Measurements from ENCODE around the gene JUN.

JUN gene

GRCh38 chr1:58816072-58816746 lies 32.4 kb upstream of the JUN start:
- peak; percentile 79 for DNase-seq (ENCODE audit: extremely low spot score)
- ChIA-PET POLR2A (interaction anchor here (1.0 kb wide), 1 partner anchor 32 kb away, joined by 5 read pairs; the partner anchor contains the start of gene JUN), CTCF (no interaction called here)
- no peak for TF ChIP-seq ZNF384 (IDR thresholded peaks at IDR 0.05)
- TF ChIP-seq ELF4 (IDR thresholded peaks at IDR 0.05), result peak; percentile 47; the same call in 1 of the 2 replicates

DNA sequence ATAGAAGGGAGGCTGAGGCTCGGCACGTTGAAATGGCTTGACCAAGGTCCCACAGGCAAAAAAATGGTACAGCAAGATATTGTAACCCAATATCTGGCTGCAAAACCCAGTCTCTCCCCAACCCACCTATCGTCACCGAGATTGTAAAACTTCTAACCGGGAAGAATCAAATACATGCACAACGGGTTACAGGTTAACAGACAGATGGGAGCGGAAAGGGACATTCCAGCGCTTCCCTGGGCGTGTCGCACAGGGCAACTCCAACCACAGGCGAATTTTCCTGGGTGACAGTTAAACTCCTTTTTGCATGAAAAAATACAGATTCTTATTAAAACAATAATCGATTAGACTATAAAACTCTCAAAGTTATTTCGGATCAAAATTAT lies 31.8 kb upstream of the JUN start:
- POLR2A ChIA-PET, result no interaction called here
- DNase-seq (ENCODE audit: extremely low spot score), result peak; percentile 53
- TF ChIP-seq TARDBP (IDR thresholded peaks at IDR 0.05) (no peak), L3MBTL2 (conservative IDR thresholded peaks at IDR 0.05) (no peak), SUZ12 (IDR thresholded peaks at IDR 0.05) (no peak), ARNT (IDR thresholded peaks at IDR 0.05) (no peak), LEF1 (IDR thresholded peaks at IDR 0.05; ENCODE audit: borderline replicate concordance) (no peak), ZNF384 (IDR thresholded peaks at IDR 0.05) (no peak), SP1 (IDR thresholded peaks at IDR 0.05) (no peak), FOXK2 (IDR thresholded peaks at IDR 0.05) (no peak), BHLHE40 (IDR thresholded peaks at IDR 0.05; ENCODE audit: borderline replicate concordance) (no peak), FOXM1 (IDR thresholded peaks at IDR 0.05; ENCODE audit: borderline replicate concordance) (no peak), NFRKB (IDR thresholded peaks at IDR 0.05) (no peak), FOXA1 (IDR thresholded peaks at IDR 0.05) (no peak), ELF4 (IDR thresholded peaks at IDR 0.05) (no peak)
- CTCF ChIA-PET, result no interaction called here

- DNase-seq (ENCODE audit: extremely low spot score), result peak; percentile 80
Measured at GRCh38 chr1:58815069-58815685, 31.3 kb upstream of the JUN start.

DNA sequence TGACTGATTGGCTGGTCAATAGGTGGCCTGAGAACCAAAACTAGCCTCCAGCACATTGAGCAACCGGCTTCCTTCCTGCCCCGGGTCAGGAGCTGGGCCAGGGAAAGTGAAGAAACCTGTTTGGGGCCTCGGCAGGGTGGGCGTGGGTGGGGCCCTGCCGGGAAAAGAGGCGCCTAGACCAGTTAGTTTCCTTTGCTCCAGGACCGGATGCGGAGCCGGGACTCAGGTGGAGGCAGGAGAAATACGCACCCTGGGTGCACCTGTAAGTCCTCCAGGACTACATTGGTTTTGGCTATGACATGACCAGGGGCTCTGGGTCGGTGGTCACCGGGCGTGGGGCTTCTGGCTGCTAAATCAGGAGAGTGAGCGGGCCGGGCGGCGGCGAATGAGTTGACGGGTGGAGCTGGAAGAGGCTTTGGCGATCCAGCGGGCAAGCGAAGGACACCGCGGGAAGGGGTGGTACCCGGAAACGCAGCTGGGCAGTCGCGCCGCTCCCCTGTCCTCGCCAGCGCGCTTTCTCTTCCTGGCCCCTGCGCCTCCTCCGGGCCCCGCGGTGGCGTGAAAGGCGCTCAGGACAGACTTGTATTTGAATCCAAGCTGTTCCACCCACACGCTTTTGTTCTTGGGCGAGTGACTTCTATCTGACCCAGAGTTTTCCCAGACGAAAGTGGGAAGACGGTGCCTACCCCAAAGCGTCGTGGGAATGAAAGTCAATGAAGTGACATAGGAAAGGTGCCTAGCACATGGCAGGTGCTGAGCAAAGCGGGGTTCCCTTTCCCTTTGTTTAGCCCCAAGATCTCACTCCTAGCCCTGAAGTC lies 30.6 kb upstream of the JUN start:
- POLR2A ChIA-PET, result interaction anchor here (1.3 kb wide), 1 partner anchor 30 kb away, joined by 6 read pairs; the partner anchor contains the start of gene JUN
- TF ChIP-seq HDGF (IDR thresholded peaks at IDR 0.05; ENCODE audit: borderline replicate concordance) (no peak), ARNT (IDR thresholded peaks at IDR 0.05) (no peak), ZNF384 (IDR thresholded peaks at IDR 0.05) (no peak), SUZ12 (IDR thresholded peaks at IDR 0.05) (no peak), CTBP1 (IDR thresholded peaks at IDR 0.05; ENCODE audit: borderline replicate concordance) (no peak), SP1 (IDR thresholded peaks at IDR 0.05) (no peak), LEF1 (IDR thresholded peaks at IDR 0.05; ENCODE audit: borderline replicate concordance) (no peak), FOXA1 (IDR thresholded peaks at IDR 0.05) (no peak)
- TF ChIP-seq, protein P1, sequence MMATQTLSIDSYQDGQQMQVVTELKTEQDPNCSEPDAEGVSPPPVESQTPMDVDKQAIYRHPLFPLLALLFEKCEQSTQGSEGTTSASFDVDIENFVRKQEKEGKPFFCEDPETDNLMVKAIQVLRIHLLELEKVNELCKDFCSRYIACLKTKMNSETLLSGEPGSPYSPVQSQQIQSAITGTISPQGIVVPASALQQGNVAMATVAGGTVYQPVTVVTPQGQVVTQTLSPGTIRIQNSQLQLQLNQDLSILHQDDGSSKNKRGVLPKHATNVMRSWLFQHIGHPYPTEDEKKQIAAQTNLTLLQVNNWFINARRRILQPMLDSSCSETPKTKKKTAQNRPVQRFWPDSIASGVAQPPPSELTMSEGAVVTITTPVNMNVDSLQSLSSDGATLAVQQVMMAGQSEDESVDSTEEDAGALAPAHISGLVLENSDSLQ (IDR thresholded peaks at IDR 0.05), result no peak
- CTCF ChIA-PET, result interaction anchor here (0.6 kb wide), 1 partner anchor 77 kb away, joined by 4 read pairs; no protein-coding TSS in a partner anchor
- DNase-seq (ENCODE audit: extremely low spot score), result peak; percentile 18

More at GRCh38 chr1:58815069-58815685, 31.3 kb upstream of the JUN start:
- TF ChIP-seq L3MBTL2 (conservative IDR thresholded peaks at IDR 0.05) (peak; percentile 69; the same call in 1 of the 2 replicates), ARNT (IDR thresholded peaks at IDR 0.05) (no peak)
- TF ChIP-seq, protein P1 (IDR thresholded peaks at IDR 0.05), result peak; percentile 21; the same call in 1 of the 2 replicates
- POLR2A ChIA-PET, result no interaction called here
- CTCF ChIA-PET, result no interaction called here

GRCh38 chr1:58813801-58814200 lies 30.0 kb upstream of the JUN start:
- ChIA-PET CTCF (interaction anchor here (0.6 kb wide), 1 partner anchor 77 kb away, joined by 4 read pairs; no protein-coding TSS in a partner anchor), POLR2A (interaction anchor here (0.6 to 1.3 kb wide), 2 partner anchors 30 to 36 kb away, joined by 3 to 6 read pairs; partner anchors contain the start of gene JUN)
- no peak for TF ChIP-seq CTBP1 (IDR thresholded peaks at IDR 0.05; ENCODE audit: borderline replicate concordance)
- TF ChIP-seq BHLHE40 (IDR thresholded peaks at IDR 0.05; ENCODE audit: borderline replicate concordance), result no peak
- no peak for TF ChIP-seq ZNF384 (IDR thresholded peaks at IDR 0.05)
- no peak for TF ChIP-seq ELF4 (IDR thresholded peaks at IDR 0.05)
- no peak for TF ChIP-seq FOXA1 (IDR thresholded peaks at IDR 0.05)
- no peak for TF ChIP-seq LEF1 (IDR thresholded peaks at IDR 0.05; ENCODE audit: borderline replicate concordance)
- TF ChIP-seq TARDBP (IDR thresholded peaks at IDR 0.05), result no peak
- TF ChIP-seq ARNT (IDR thresholded peaks at IDR 0.05), result no peak
- TF ChIP-seq HDGF (IDR thresholded peaks at IDR 0.05; ENCODE audit: borderline replicate concordance), result no peak
- TF ChIP-seq, protein P1 (IDR thresholded peaks at IDR 0.05), result no peak
- no peak for TF ChIP-seq NFRKB (IDR thresholded peaks at IDR 0.05)
- TF ChIP-seq FOXK2 (IDR thresholded peaks at IDR 0.05), result no peak
- no peak for TF ChIP-seq SUZ12 (IDR thresholded peaks at IDR 0.05)
- TF ChIP-seq SP1 (IDR thresholded peaks at IDR 0.05), result no peak
- TF ChIP-seq L3MBTL2 (conservative IDR thresholded peaks at IDR 0.05), result no peak
- no peak for TF ChIP-seq FOXM1 (IDR thresholded peaks at IDR 0.05; ENCODE audit: borderline replicate concordance)
- no peak for DNase-seq (ENCODE audit: extremely low spot score)

GRCh38 chr1:58813361-58813760 lies 29.5 kb upstream of the JUN start:
- ChIA-PET CTCF (no interaction called here), POLR2A (interaction anchor here (0.6 to 1.3 kb wide), 2 partner anchors 29 to 37 kb away, joined by 3 to 6 read pairs; partner anchors contain the start of gene JUN)
- no peak for DNase-seq (ENCODE audit: extremely low spot score)

More at GRCh38 chr1:58813361-58813760, 29.5 kb upstream of the JUN start:
- no peak for TF ChIP-seq ARNT (IDR thresholded peaks at IDR 0.05)
- no peak for TF ChIP-seq BHLHE40 (IDR thresholded peaks at IDR 0.05; ENCODE audit: borderline replicate concordance)
- no peak for TF ChIP-seq LEF1 (IDR thresholded peaks at IDR 0.05; ENCODE audit: borderline replicate concordance)
- no peak for TF ChIP-seq FOXM1 (IDR thresholded peaks at IDR 0.05; ENCODE audit: borderline replicate concordance)
- TF ChIP-seq FOXA1 (IDR thresholded peaks at IDR 0.05), result no peak
- TF ChIP-seq CTBP1 (IDR thresholded peaks at IDR 0.05; ENCODE audit: borderline replicate concordance), result no peak
- TF ChIP-seq FOXK2 (IDR thresholded peaks at IDR 0.05), result no peak
- TF ChIP-seq L3MBTL2 (conservative IDR thresholded peaks at IDR 0.05), result no peak
- TF ChIP-seq SUZ12 (IDR thresholded peaks at IDR 0.05), result no peak
- no peak for TF ChIP-seq NFRKB (IDR thresholded peaks at IDR 0.05)
- no peak for TF ChIP-seq HDGF (IDR thresholded peaks at IDR 0.05; ENCODE audit: borderline replicate concordance)
- no peak for TF ChIP-seq ZNF384 (IDR thresholded peaks at IDR 0.05)

Measured in HEK293T (cell line).